ENCODE measurements around the gene RNF212. TPM values are rescaled to one million over a fixed set of nuclear protein-coding genes. Genes with fewer than 3 reads are reported as not detected.

Gene RNF212
- total and polyA plus RNA-seq, 2 experiments from 2014 or later, result 0.80 to 1.7 TPM

- no peak overlapping the region for H3K4me3 ChIP-seq
- no peak for TF ChIP-seq CTCF (IDR thresholded peaks at IDR 0.05; ENCODE audit: low read depth, low read length)
- H3K27me3 ChIP-seq, result peaks cover 12% of the 10 kb centered on the region
- no peaks in the 10 kb centered on the region for H3K9me3 ChIP-seq (ENCODE audit: low read depth)
- no peaks in the 10 kb centered on the region for H3K36me3 ChIP-seq
- no peaks in the 10 kb centered on the region for H3K4me1 ChIP-seq (ENCODE audit: low read depth)
- no peak for DNase-seq (ENCODE audit: low read depth in 1 of 2, low spot score in 1 of 2)
- no peak overlapping the region for H3K27ac ChIP-seq
Observed at GRCh38 chr4:1084796-1085403, 28.5 kb downstream of the RNF212 start.

DNA sequence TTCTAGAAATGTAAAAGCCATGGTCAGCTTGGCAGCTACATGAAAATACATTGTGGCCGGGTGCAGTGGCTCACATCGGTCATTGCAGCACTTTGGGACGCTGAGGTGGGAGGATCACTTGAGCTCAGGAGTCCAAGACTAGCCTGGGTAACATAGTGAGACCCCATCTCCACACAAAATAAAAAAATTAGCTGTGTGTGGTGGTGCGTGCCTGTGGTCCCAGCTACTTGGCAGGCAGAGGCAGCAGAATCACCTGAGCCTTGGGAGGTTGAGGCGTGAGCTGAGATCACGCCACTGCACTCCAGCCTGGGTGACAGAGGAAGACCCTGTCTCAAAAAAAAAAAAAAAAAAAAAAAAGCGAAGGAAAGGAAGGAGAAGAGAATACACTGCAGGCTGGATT, 29.0 kb downstream of the RNF212 start:
- Histone ChIP-seq H3K9me3 (ENCODE audit: low read depth) (no peaks in the 10 kb centered on the region), H3K27ac (no peak overlapping the region), H3K36me3 (no peaks in the 10 kb centered on the region), H3K27me3 (peaks cover 15% of the 10 kb centered on the region), H3K4me1 (ENCODE audit: low read depth) (no peaks in the 10 kb centered on the region), H3K4me3 (no peak overlapping the region)
- TF ChIP-seq CTCF (IDR thresholded peaks at IDR 0.05; ENCODE audit: low read depth, low read length), result no peak
- DNase-seq (ENCODE audit: low read depth in 1 of 2, low spot score in 1 of 2), result no peak

DNA sequence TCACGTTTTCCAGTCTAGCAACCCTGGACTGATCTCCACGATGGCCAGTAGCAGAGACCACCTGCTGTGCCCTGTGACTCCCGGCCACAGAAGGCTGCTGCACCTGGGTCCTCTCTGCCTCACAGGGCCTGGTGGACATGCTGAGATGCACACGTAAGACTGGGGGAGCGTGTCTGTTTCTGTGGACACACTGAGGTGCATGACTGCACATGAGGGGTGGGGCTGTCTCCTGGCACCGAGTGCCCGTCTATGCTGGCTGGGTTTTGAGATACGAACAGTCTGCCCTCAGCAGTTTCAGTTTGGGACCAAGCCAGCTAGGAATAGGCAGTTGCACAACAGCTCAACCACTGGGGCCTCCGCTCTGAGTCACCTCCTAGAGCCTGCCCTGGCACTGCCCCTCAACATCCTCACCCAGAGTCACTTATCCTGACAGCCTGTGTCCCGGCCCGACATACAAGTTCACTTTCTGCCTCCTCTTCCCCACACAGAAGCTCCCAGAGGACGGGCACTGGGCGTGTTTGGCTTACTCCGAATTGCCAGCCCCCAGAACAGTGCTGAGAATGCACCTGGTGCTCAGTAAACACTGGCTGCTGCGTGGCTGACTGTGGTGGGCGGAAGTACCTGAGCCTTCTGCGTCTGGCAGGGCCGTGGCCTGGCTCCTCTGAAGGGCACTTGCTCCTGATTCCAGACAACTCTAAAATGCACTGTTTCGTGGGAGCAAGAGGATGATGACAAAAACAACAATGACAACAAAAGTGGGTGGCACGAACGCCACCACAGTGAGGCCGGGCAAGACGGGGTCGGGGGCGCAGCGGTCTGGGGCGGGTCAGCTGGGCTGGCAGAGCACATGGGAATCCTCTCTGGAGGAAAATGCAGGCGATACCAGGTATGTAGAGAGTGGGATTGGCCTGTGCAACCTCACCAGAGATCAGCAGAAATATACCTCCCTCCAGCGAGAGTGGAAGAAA, 30.9 kb downstream of the RNF212 start:
- DNase-seq (ENCODE audit: low read depth in 1 of 2, low spot score in 1 of 2), result peak in 1 of 2 donors; percentile 82
- Histone ChIP-seq H3K4me1 (ENCODE audit: low read depth) (no peaks in the 10 kb centered on the region), H3K4me3 (no peak overlapping the region), H3K9me3 (ENCODE audit: low read depth) (no peaks in the 10 kb centered on the region), H3K27me3 (peaks cover 21% of the 10 kb centered on the region), H3K27ac (no peak overlapping the region), H3K36me3 (no peaks in the 10 kb centered on the region)
- no peak for TF ChIP-seq CTCF (IDR thresholded peaks at IDR 0.05; ENCODE audit: low read depth, low read length)

GRCh38 chr4:1081689-1082040, 31.7 kb downstream of the RNF212 start:
- H3K4me1 ChIP-seq (ENCODE audit: low read depth), result no peaks in the 10 kb centered on the region

More at GRCh38 chr4:1081689-1082040, 31.7 kb downstream of the RNF212 start:
- Histone ChIP-seq H3K4me3 (no peak overlapping the region), H3K36me3 (no peaks in the 10 kb centered on the region), H3K27me3 (peaks cover 21% of the 10 kb centered on the region), H3K27ac (no peak overlapping the region), H3K9me3 (ENCODE audit: low read depth) (no peaks in the 10 kb centered on the region)
- no peak for TF ChIP-seq CTCF (IDR thresholded peaks at IDR 0.05; ENCODE audit: low read depth, low read length)
- DNase-seq (ENCODE audit: low read depth in 1 of 2, low spot score in 1 of 2), result peak in 1 of 2 donors; percentile 28
